MM.1S (cell line): ENCODE results near the gene TMEM215.

Experiments used
- DNase-seq: peaks from one replicate; pipeline ENCODE4 v3.0.0-alpha.2; 2015
- H2AFZ ChIP-seq: fragments of 300-600 bp; sonication (generic); 2 replicates; pipeline ENCODE4 v1.6.0; 2016; ENCODE audit warnings: antibody characterized with exemption, low read length
- H3F3A ChIP-seq: fragments of 300-600 bp; sonication (generic); 2 replicates; pipeline ENCODE4 v1.6.1; 2016; ENCODE audit warnings: mild to moderate bottlenecking, antibody characterized with exemption, low read length, moderate library complexity, mixed read lengths; ENCODE audit not compliant: insufficient read depth
- H3K27ac ChIP-seq: fragments of 300-600 bp; sonication (generic); 2 replicates; pipeline ENCODE4 v1.5.1; 2016; ENCODE audit warnings: mild to moderate bottlenecking, low read length
- H3K27me3 ChIP-seq: fragments of 300-600 bp; sonication (generic); replicated peaks from 2 replicates; pipeline ENCODE4 v1.6.0; 2016; ENCODE audit warnings: low read length; ENCODE audit not compliant: insufficient read depth
- H3K36me3 ChIP-seq: fragments of 300-600 bp; sonication (generic); replicated peaks from 2 replicates; pipeline ENCODE4 v1.6.1; 2016; ENCODE audit warnings: mild to moderate bottlenecking, low read length, mixed read lengths; ENCODE audit not compliant: insufficient read depth
- H3K4me1 ChIP-seq: fragments of 300-600 bp; sonication (generic); 2 replicates; pipeline ENCODE4 v1.6.1; 2016; ENCODE audit warnings: low read length, mixed read lengths
- H3K4me2 ChIP-seq: fragments of 300-600 bp; sonication (generic); 2 replicates; pipeline ENCODE4 v1.6.0; 2016; ENCODE audit warnings: low read depth, low read length
- H3K4me3 ChIP-seq: fragments of 300-600 bp; sonication (generic); 2 replicates; pipeline ENCODE4 v1.5.1; 2016; ENCODE audit warnings: low read length, mixed read lengths
- H3K79me2 ChIP-seq: fragments of 300-600 bp; sonication (generic); 2 replicates; pipeline ENCODE4 v1.6.1; 2016; ENCODE audit warnings: mixed run types, low read length, mixed read lengths
- H3K9ac ChIP-seq: fragments of 300-600 bp; sonication (generic); 2 replicates; pipeline ENCODE4 v1.6.1; 2016; ENCODE audit warnings: low read length, mixed read lengths
- H3K9me2 ChIP-seq: fragments of 300-600 bp; sonication (generic); replicated peaks from 2 replicates; pipeline ENCODE4 v1.6.1; 2016; ENCODE audit warnings: mild to moderate bottlenecking, low read length, mixed read lengths; ENCODE audit not compliant: insufficient read depth
- H3K9me3 ChIP-seq: fragments of 300-600 bp; sonication (generic); replicated peaks from 2 replicates; pipeline ENCODE4 v1.6.1; 2016; ENCODE audit warnings: mild to moderate bottlenecking, low read length, mixed read lengths; ENCODE audit not compliant: insufficient read depth
- H4K20me1 ChIP-seq: fragments of 300-600 bp; sonication (generic); 2 replicates; pipeline ENCODE4 v1.6.1; 2016; ENCODE audit warnings: mild to moderate bottlenecking, low read length, moderate library complexity, mixed read lengths; ENCODE audit not compliant: insufficient read depth
- CTCF ChIP-seq: fragments of 300-600 bp; sonication (generic); IDR thresholded peaks from 2 replicates; pipeline ENCODE4 v1.5.1; 2016; ENCODE audit warnings: antibody characterized with exemption, low read length, mixed read lengths
- EZH2 ChIP-seq: fragments of 300-600 bp; sonication (generic); optimal IDR thresholded peaks from 2 replicates; pipeline ENCODE3; 2017; ENCODE audit warnings: low read depth, mild to moderate bottlenecking, antibody characterized with exemption, low read length, mixed read lengths
- EZH2phosphoT487 ChIP-seq: fragments of 300-600 bp; sonication (generic); IDR thresholded peaks from 2 replicates; pipeline ENCODE4 v1.6.1; 2018; ENCODE audit warnings: antibody characterized with exemption, low read length

Gene TMEM215

GRCh38 chr9:32825203-32825602 lies 41.9 kb downstream of the TMEM215 start:
- Histone ChIP-seq H3K36me3 (no peaks in the 10 kb centered on the region), H3K4me3 (no peak overlapping the region), H3K4me2 (no peak overlapping the region), H2AFZ (no peak overlapping the region), H4K20me1 (no peaks in the 10 kb centered on the region), H3K4me1 (no peaks in the 10 kb centered on the region), H3K27me3 (no peaks in the 10 kb centered on the region), H3K9me2 (no peaks in the 10 kb centered on the region), H3K9me3 (no peaks in the 10 kb centered on the region), H3K79me2 (no peaks in the 10 kb centered on the region), H3K27ac (no peak overlapping the region), H3F3A (no peaks in the 10 kb centered on the region), H3K9ac (no peak overlapping the region)
- no peak for DNase-seq
- no peak for TF ChIP-seq EZH2phosphoT487
- TF ChIP-seq CTCF: no peak
- TF ChIP-seq EZH2: no peak

GRCh38 chr9:32828861-32829260 lies 45.5 kb downstream of the TMEM215 start:
- H3K9me2 ChIP-seq: no peaks in the 10 kb centered on the region

GRCh38 chr9:32832346-32832745 lies 49.0 kb downstream of the TMEM215 start:
- DNase-seq: no peak
- Histone ChIP-seq H3K36me3 (no peaks in the 10 kb centered on the region), H3F3A (no peaks in the 10 kb centered on the region), H3K9me2 (no peaks in the 10 kb centered on the region), H3K27me3 (no peaks in the 10 kb centered on the region), H3K9me3 (no peaks in the 10 kb centered on the region), H3K4me1 (no peaks in the 10 kb centered on the region), H3K79me2 (no peaks in the 10 kb centered on the region), H3K4me2 (no peak overlapping the region), H4K20me1 (no peaks in the 10 kb centered on the region), H3K27ac (no peak overlapping the region), H3K4me3 (no peak overlapping the region), H2AFZ (no peak overlapping the region), H3K9ac (no peak overlapping the region)
- TF ChIP-seq EZH2phosphoT487 (no peak), CTCF (no peak), EZH2 (no peak)

More at GRCh38 chr9:32828861-32829260, 45.5 kb downstream of the TMEM215 start:
- DNase-seq: no peak
- no peak overlapping the region for H3K4me2 ChIP-seq
- no peaks in the 10 kb centered on the region for H3K9me3 ChIP-seq
- TF ChIP-seq EZH2: no peak
- no peak for TF ChIP-seq CTCF
- no peak for TF ChIP-seq EZH2phosphoT487
- no peak overlapping the region for H2AFZ ChIP-seq
- no peaks in the 10 kb centered on the region for H3K79me2 ChIP-seq
- H3K36me3 ChIP-seq: no peaks in the 10 kb centered on the region
- H3K27me3 ChIP-seq: no peaks in the 10 kb centered on the region
- no peaks in the 10 kb centered on the region for H3K4me1 ChIP-seq
- no peaks in the 10 kb centered on the region for H3F3A ChIP-seq
- no peak overlapping the region for H3K27ac ChIP-seq
- H4K20me1 ChIP-seq: no peaks in the 10 kb centered on the region
- no peak overlapping the region for H3K4me3 ChIP-seq
- no peak overlapping the region for H3K9ac ChIP-seq
